HUES64 (cell line): Measurements from ENCODE around the gene B3GALT4.
A peak's percentile ranks its signal among the peaks of the same experiment; 100 is the strongest.
"Not testable (repeated sequence)": the region's sequence is repeated elsewhere in the genome, so short reads cannot be mapped to it uniquely, and the experiment has no call there.

Experiments used
- H3K27ac ChIP-seq: 2 replicates; pipeline ENCODE4 v1.7.0; 2013; ENCODE audit warnings: low read depth, low read length, inconsistent platforms
- H3K27me3 ChIP-seq: 2 replicates; pipeline ENCODE4 v1.6.1; 2013; ENCODE audit warnings: mild to moderate bottlenecking, low read length; ENCODE audit not compliant: insufficient read depth
- H3K36me3 ChIP-seq: 2 replicates; pipeline ENCODE4 v1.6.1; 2013; ENCODE audit warnings: mild to moderate bottlenecking, low read length; ENCODE audit not compliant: insufficient read depth
- H3K4me1 ChIP-seq: 2 replicates; pipeline ENCODE4 v1.6.1; 2013; ENCODE audit warnings: mild to moderate bottlenecking, low read length, moderate library complexity; ENCODE audit not compliant: insufficient read depth
- H3K4me3 ChIP-seq: 2 replicates; pipeline ENCODE4 v1.5.1; 2013; ENCODE audit warnings: mild to moderate bottlenecking, low read length, moderate library complexity
- H3K9ac ChIP-seq: 2 replicates; pipeline ENCODE4 v1.6.1; 2013; ENCODE audit warnings: mild to moderate bottlenecking, low read depth, low read length
- H3K9me3 ChIP-seq: 2 replicates; pipeline ENCODE4 v1.6.1; 2013; ENCODE audit warnings: low read depth, low read length; ENCODE audit not compliant: insufficient read depth
- WGBS: fragments of 150-250, 120-280 bp; methylation state at CpG from one replicate; pipeline ENCODE4 v1.1.7; 2013; ENCODE audit warnings: missing lambda C conversion rate; 5-methylcytosine and 5-hydroxymethylcytosine counted together

B3GALT4 gene

DNA sequence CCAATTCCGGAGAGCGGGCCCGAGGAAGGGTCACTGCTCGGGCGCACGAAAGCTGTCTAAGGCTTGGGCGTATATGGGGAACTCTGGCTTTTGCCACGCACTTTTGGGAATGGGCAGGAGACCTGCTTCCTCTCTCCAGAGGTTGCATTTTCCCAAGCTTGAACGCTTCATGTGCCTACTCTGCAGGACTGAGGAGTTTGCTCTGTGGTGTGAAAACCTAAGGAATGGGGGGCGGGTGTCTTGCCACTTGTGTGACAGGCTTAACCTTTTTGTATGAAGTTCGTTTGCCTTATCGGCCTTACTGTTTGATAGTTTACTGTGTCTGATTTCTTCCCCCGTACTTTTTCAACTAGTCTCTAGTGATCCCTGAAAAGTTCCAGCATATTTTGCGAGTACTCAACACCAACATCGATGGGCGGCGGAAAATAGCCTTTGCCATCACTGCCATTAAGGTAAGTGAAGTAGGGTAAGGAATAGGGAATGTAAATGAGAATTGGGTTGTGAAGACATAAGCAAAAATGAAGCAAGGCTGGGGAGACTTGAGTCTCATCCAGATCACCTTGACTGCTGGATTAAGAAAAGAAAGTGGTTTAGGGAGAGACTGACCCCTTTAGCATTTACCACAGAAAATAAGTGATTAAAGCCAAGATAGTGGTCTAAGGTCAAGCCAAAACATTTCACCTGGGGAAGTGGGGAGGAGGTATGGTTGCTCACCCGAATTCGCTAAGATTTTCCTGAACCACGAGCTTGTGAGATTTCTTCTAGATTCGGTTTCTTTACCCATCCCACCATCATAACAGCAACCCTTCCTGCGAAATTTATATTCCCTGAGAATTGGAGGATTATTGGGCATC is 4.4 kb upstream of the B3GALT4 start:
- H3K4me1 ChIP-seq: peaks cover 17% of the 10 kb centered on the region
- peak overlapping the region; percentile 97 for H3K27ac ChIP-seq
- peak overlapping the region; percentile 97 for H3K9ac ChIP-seq
- 4% methylated on average over 19 of the region's 22 CpGs for WGBS
- H3K4me3 ChIP-seq: peak overlapping the region; percentile 79
- H3K9me3 ChIP-seq: no peaks in the 10 kb centered on the region
- peaks cover 68% of the 10 kb centered on the region for H3K36me3 ChIP-seq
- H3K27me3 ChIP-seq: no peaks in the 10 kb centered on the region

DNA sequence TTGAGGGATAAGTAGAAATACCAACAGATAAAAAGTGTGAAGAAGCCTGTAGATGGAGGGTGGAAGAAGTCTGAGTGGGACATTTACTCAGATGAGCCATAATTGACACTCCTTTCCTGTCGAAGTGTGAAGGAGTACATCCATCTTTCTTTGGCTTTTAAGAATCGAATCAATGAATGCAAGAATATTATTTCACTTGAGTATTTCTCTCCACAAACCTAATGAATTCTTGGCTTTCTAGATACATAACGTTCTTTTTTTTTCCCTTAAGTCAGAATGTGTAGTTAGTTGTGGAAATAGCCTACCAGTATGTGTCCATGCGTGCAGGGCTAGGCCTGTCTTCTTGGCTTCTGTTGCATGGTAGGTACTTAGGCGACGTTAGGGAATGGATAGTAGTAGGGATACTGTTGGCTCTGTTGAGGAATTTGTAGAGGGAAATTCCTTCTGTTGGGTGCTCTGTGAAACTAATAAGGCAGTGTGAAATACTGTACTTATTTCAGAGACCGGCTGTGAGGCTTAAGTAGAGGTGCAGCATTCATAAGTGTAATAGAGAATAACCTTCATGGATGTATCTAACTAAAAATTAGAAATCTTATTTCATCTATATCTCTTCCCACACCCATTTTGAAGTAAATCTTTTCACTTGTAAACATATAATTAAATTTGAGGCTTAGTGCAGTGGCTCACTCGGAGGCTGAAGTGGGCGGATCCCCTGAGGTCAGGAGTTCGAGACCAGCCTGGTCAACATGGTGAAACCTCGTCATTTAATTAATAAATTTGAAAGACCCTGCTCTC is 3.6 kb upstream of the B3GALT4 start:
- WGBS: 56% methylated on average over 11 of the region's 11 CpGs
- H3K27ac ChIP-seq: peak overlapping the region; percentile 97

GRCh38 chr6:33273924-33274902 is 2.7 kb upstream of the B3GALT4 start:
- no peaks in the 10 kb centered on the region for H3K27me3 ChIP-seq
- H3K4me3 ChIP-seq: peak overlapping the region; percentile 79
- H3K4me1 ChIP-seq: peaks cover 17% of the 10 kb centered on the region
- H3K9ac ChIP-seq: peak overlapping the region; percentile 97
- no peaks in the 10 kb centered on the region for H3K9me3 ChIP-seq
- peak overlapping the region; percentile 97 for H3K27ac ChIP-seq
- peaks cover 59% of the 10 kb centered on the region for H3K36me3 ChIP-seq
- WGBS: 82% methylated on average over 14 of the region's 14 CpGs

More for the DNA sequence above, 3.6 kb upstream of the B3GALT4 start:
- Histone ChIP-seq H3K4me1 (peaks cover 17% of the 10 kb centered on the region), H3K9me3 (no peaks in the 10 kb centered on the region), H3K36me3 (peaks cover 60% of the 10 kb centered on the region), H3K4me3 (peak overlapping the region; percentile 79), H3K9ac (peak overlapping the region; percentile 97), H3K27me3 (no peaks in the 10 kb centered on the region)

GRCh38 chr6:33275795-33276580 is 935 bp upstream of the B3GALT4 start:
- H3K9me3 ChIP-seq, H3K27me3 ChIP-seq: not testable (repeated sequence)
- peaks cover 68% of the 10 kb centered on the region for H3K36me3 ChIP-seq
- WGBS: 76% methylated on average over 12 of the region's 16 CpGs
- peak overlapping the region; percentile 97 for H3K9ac ChIP-seq
- H3K4me1 ChIP-seq: peaks cover 21% of the 10 kb centered on the region
- peak overlapping the region; percentile 79 for H3K4me3 ChIP-seq
- H3K27ac ChIP-seq: peak overlapping the region; percentile 97

GRCh38 chr6:33276581-33276863 is 401 bp upstream of the B3GALT4 start:
- H3K36me3 ChIP-seq: peaks cover 73% of the 10 kb centered on the region

DNA sequence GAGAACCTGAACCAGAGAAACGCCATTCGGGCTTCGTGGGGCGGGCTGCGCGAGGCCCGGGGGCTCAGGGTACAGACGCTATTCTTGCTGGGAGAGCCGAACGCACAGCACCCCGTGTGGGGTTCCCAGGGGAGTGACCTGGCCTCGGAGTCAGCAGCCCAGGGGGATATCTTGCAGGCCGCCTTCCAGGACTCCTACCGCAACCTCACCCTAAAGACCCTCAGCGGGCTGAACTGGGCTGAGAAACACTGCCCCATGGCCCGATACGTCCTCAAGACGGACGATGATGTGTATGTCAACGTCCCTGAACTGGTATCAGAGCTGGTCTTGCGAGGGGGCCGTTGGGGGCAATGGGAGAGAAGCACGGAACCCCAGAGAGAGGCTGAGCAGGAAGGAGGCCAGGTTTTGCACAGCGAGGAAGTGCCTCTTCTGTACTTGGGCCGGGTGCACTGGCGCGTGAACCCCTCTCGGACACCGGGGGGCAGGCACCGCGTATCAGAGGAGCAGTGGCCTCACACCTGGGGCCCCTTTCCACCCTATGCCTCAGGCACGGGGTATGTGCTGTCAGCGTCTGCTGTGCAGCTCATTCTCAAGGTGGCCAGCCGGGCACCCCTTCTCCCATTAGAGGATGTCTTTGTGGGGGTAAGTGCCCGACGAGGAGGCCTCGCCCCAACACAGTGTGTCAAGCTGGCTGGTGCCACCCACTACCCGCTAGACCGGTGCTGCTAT is 904 bp downstream of the B3GALT4 start:
- no peaks in the 10 kb centered on the region for H3K27me3 ChIP-seq
- peak overlapping the region; percentile 97 for H3K9ac ChIP-seq
- peaks cover 82% of the 10 kb centered on the region for H3K36me3 ChIP-seq
- H3K27ac ChIP-seq: peak overlapping the region; percentile 97
- H3K4me1 ChIP-seq: peaks cover 21% of the 10 kb centered on the region
- H3K4me3 ChIP-seq: peak overlapping the region; percentile 79
- H3K9me3 ChIP-seq: no peaks in the 10 kb centered on the region
- whole genome bisulfite sequencing: 53% methylated on average over 39 of the region's 39 CpGs

More at GRCh38 chr6:33276581-33276863, 401 bp upstream of the B3GALT4 start:
- Histone ChIP-seq H3K9me3 (no peaks in the 10 kb centered on the region), H3K4me3 (peak overlapping the region; percentile 79), H3K27ac (peak overlapping the region; percentile 97), H3K27me3 (no peaks in the 10 kb centered on the region), H3K4me1 (peaks cover 21% of the 10 kb centered on the region), H3K9ac (peak overlapping the region; percentile 97)

DNA sequence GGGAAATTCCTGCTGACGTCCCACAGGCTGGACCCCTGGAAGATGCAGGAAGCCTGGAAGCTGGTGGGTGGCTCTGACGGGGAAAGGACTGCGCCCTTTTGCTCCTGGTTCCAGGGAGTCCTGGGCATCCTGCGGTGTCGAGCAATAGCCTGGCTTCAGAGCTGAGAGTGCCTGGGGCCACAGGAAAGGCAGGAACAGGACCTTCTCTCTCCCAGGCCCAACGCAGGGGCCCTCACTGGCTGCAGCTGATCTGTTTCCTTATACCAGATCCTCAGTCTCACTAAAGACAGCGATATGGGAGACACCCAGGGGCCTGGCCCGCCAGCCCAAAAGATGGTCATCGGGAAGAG is 1.4 kb downstream of the B3GALT4 start:
- Histone ChIP-seq H3K9me3 (no peaks in the 10 kb centered on the region), H3K27me3 (no peaks in the 10 kb centered on the region), H3K9ac (no peak overlapping the region), H3K4me1 (peaks cover 18% of the 10 kb centered on the region), H3K4me3 (peak overlapping the region; percentile 79; the same call in 1 of the 2 replicates), H3K27ac (no peak overlapping the region; the same call in 1 of the 2 replicates), H3K36me3 (peaks cover 80% of the 10 kb centered on the region)
- WGBS: 87% methylated on average over 9 of the region's 9 CpGs

GRCh38 chr6:33278810-33279209 is 1.9 kb downstream of the B3GALT4 start:
- Histone ChIP-seq H3K27ac (no peak overlapping the region), H3K9me3 (no peaks in the 10 kb centered on the region), H3K4me1 (peaks cover 17% of the 10 kb centered on the region), H3K36me3 (peaks cover 80% of the 10 kb centered on the region), H3K4me3 (no peak overlapping the region), H3K9ac (no peak overlapping the region), H3K27me3 (no peaks in the 10 kb centered on the region)
- 95% methylated on average over 3 of the region's 3 CpGs for WGBS

- H3K36me3 ChIP-seq: peaks cover 79% of the 10 kb centered on the region
- no peaks in the 10 kb centered on the region for H3K9me3 ChIP-seq
- no peaks in the 10 kb centered on the region for H3K27me3 ChIP-seq
- no peak overlapping the region for H3K27ac ChIP-seq
- WGBS: 92% methylated on average over 13 of the region's 13 CpGs
- H3K4me1 ChIP-seq: peaks cover 16% of the 10 kb centered on the region
- H3K9ac ChIP-seq: no peak overlapping the region
- H3K4me3 ChIP-seq: no peak overlapping the region
Observed at GRCh38 chr6:33279257-33279695, 2.4 kb downstream of the B3GALT4 start.
